ENCODE results near the gene TNIK.

DNA sequence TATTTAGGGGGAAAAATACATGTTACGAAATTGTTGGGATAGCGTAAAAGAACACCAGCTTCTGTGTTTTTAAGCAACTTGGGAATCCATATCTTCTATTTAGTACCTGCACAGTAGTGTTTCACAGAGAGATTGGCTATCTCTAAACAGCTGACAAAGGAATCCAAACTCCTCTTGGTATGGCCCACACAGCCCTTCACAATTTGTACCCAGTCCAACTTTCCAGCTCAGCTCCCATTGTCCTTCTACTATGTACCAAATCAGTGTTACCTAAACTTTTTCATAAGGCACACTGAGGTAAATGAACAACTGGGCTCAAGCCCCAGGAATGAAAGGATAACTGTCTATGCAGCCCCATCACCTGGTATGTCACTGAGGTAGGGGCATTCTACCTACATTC, 61.9 kb downstream of the TNIK start:
- no peak for TF ChIP-seq POLR2A (IDR thresholded peaks at IDR 0.05)
- TF ChIP-seq, protein P1, sequence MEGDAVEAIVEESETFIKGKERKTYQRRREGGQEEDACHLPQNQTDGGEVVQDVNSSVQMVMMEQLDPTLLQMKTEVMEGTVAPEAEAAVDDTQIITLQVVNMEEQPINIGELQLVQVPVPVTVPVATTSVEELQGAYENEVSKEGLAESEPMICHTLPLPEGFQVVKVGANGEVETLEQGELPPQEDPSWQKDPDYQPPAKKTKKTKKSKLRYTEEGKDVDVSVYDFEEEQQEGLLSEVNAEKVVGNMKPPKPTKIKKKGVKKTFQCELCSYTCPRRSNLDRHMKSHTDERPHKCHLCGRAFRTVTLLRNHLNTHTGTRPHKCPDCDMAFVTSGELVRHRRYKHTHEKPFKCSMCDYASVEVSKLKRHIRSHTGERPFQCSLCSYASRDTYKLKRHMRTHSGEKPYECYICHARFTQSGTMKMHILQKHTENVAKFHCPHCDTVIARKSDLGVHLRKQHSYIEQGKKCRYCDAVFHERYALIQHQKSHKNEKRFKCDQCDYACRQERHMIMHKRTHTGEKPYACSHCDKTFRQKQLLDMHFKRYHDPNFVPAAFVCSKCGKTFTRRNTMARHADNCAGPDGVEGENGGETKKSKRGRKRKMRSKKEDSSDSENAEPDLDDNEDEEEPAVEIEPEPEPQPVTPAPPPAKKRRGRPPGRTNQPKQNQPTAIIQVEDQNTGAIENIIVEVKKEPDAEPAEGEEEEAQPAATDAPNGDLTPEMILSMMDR (IDR thresholded peaks at IDR 0.05), result no peak

Measured in upper lobe of left lung (tissue), 4 donors.